Stimulated activated CD8-positive, alpha-beta memory T cell treated with anti-CD3 and anti-CD28 coated beads, Interleukin-4, amount 100 ng/mL, for 48 hours (primary cell): ENCODE data around the gene FAM83E.
"Not testable (repeated sequence)": the region's sequence is repeated elsewhere in the genome, so short reads cannot be mapped to it uniquely, and the experiment has no call there.

Source experiments
- DNase-seq: peaks from one replicate; pipeline ENCODE4 v3.0.0-alpha.2; 2020

The FAM83E gene

GRCh38 chr19:48608798-48609263, 6.0 kb downstream of the FAM83E start:
- peak; percentile 57 for DNase-seq

- no peak for DNase-seq
These were observed 7.5 kb downstream of the FAM83E start for GRCh38 chr19:48607359-48607755.

GRCh38 chr19:48606463-48607358, 8.2 kb downstream of the FAM83E start, which contains the start of gene SPACA4:
TSS of gene SPACA4 (plus strand) at chr19:48606742. CDS start at chr19:48606979, 237 bp downstream.
- no peak for DNase-seq

- no peak for DNase-seq
These were observed 11.0 kb downstream of the FAM83E start for GRCh38 chr19:48603850-48604249.

- no peak for DNase-seq
These were observed 11.4 kb downstream of the FAM83E start for GRCh38 chr19:48603449-48603848.

- DNase-seq = no peak
These were observed 11.9 kb downstream of the FAM83E start for GRCh38 chr19:48603001-48603400.

- no peak for DNase-seq
These were observed 14.0 kb downstream of the FAM83E start for GRCh38 chr19:48600679-48601417.

GRCh38 chr19:48598996-48599700, 15.7 kb downstream of the FAM83E start:
- DNase-seq = no peak

GRCh38 chr19:48596679-48597465, 18.0 kb downstream of the FAM83E start:
- peak; percentile 34 for DNase-seq

- DNase-seq = no peak
These were observed 18.6 kb downstream of the FAM83E start for GRCh38 chr19:48596237-48596636.

- DNase-seq = no peak
These were observed 19.0 kb downstream of the FAM83E start for GRCh38 chr19:48595833-48596232.

GRCh38 chr19:48595171-48595570, 19.7 kb downstream of the FAM83E start:
- no peak for DNase-seq

- DNase-seq = no peak
These were observed 23.9 kb downstream of the FAM83E start for GRCh38 chr19:48591021-48591420.

- DNase-seq = peak; percentile 94
These were observed 26.0 kb downstream of the FAM83E start for GRCh38 chr19:48588670-48589401.

GRCh38 chr19:48587387-48587786, 27.5 kb downstream of the FAM83E start:
- no peak for DNase-seq

- DNase-seq = no peak
These were observed 32.7 kb downstream of the FAM83E start for GRCh38 chr19:48582168-48582567.

GRCh38 chr19:48578891-48579290, 36.0 kb downstream of the FAM83E start:
- DNase-seq = no peak

GRCh38 chr19:48577908-48578307, 37.0 kb downstream of the FAM83E start:
- DNase-seq = not testable (repeated sequence)

GRCh38 chr19:48575931-48576622, 38.8 kb downstream of the FAM83E start:
- DNase-seq = no peak

GRCh38 chr19:48573163-48573505, 41.7 kb downstream of the FAM83E start:
- no peak for DNase-seq
